Skeletal muscle satellite cell (primary cell): Measurements from ENCODE around the gene PCSK6.
"Not testable (repeated sequence)": the region's sequence is repeated elsewhere in the genome, so short reads cannot be mapped to it uniquely, and the experiment has no call there.

Source experiments
- H3K27me3 ChIP-seq: 2 replicates; pipeline ENCODE4 v1.7.0; 2013; ENCODE audit warnings: low read length; ENCODE audit not compliant: control insufficient read depth, insufficient read depth
- H3K36me3 ChIP-seq: 2 replicates; pipeline ENCODE4 v1.7.0; 2013; ENCODE audit warnings: mild to moderate bottlenecking, control low read depth, low read length; ENCODE audit not compliant: insufficient read depth
- H3K4me1 ChIP-seq: 2 replicates; pipeline ENCODE4 v1.7.0; 2013; ENCODE audit warnings: low read length; ENCODE audit not compliant: control insufficient read depth, insufficient read depth
- H3K4me2 ChIP-seq: 2 replicates; pipeline ENCODE4 v1.7.0; 2013; ENCODE audit warnings: mild to moderate bottlenecking, low read length
- H3K4me3 ChIP-seq: 2 replicates; pipeline ENCODE4 v1.7.0; 2013; ENCODE audit warnings: low read length
- H3K9ac ChIP-seq: 2 replicates; pipeline ENCODE4 v1.7.0; 2013; ENCODE audit warnings: mild to moderate bottlenecking, low read depth, low read length, moderate library complexity
- H3K9me3 ChIP-seq: replicated peaks from 2 replicates; pipeline ENCODE4 v1.7.0; 2013; ENCODE audit warnings: mild to moderate bottlenecking, control low read depth, low read length

The PCSK6 gene

GRCh38 chr15:101476756-101477155, 12.8 kb downstream of the PCSK6 start:
- Histone ChIP-seq H3K4me2 (no peak overlapping the region), H3K36me3 (no peaks in the 10 kb centered on the region), H3K9me3 (no peaks in the 10 kb centered on the region), H3K4me3 (no peak overlapping the region), H3K27me3 (peaks cover 10% of the 10 kb centered on the region), H3K9ac (no peak overlapping the region), H3K4me1 (no peaks in the 10 kb centered on the region)

DNA sequence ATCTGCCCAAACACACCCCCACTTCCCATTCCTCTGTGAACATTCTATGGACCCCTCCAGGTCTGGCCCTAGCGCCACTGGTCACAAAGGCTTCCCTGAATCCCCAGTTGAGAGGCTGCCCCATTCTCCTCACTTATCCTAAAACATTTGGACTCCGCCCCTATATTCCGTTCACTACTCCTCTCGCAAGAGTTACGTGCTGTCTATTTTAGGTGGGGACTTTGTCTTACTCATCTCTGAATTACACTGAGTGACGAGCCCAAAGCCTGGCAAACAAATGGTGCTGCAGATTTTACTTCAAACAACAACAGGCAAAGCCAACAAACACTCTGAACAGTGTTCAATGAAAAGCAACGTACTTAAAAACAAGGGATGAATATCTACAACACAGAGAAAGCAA, 14.5 kb downstream of the PCSK6 start:
- H3K27me3 ChIP-seq, result peaks cover 19% of the 10 kb centered on the region
- H3K4me1 ChIP-seq, result no peaks in the 10 kb centered on the region
- no peak overlapping the region for H3K9ac ChIP-seq
- no peaks in the 10 kb centered on the region for H3K9me3 ChIP-seq
- no peaks in the 10 kb centered on the region for H3K36me3 ChIP-seq
- H3K4me2 ChIP-seq, result no peak overlapping the region
- no peak overlapping the region for H3K4me3 ChIP-seq

DNA sequence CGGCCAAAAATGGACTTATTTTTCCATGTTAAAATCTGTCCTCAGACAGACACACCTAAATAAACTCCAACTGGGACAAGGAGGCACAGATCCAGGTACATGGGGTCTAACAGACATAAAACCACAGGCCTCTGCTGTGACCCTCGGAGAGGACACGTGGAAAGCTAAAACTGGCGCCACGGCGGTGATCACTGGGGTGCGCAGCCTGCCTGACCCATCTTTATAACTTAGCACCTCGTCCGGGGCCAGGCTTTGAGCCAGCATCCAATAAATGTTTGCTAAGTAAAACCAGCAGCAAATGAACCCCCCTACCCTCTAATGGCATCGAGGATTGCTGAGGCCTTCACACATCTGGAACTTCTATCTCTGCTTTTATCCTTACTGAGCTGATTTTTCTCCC, 15.3 kb downstream of the PCSK6 start:
- peaks cover 27% of the 10 kb centered on the region for H3K27me3 ChIP-seq
- no peaks in the 10 kb centered on the region for H3K4me1 ChIP-seq
- no peaks in the 10 kb centered on the region for H3K36me3 ChIP-seq
- no peak overlapping the region for H3K4me3 ChIP-seq
- no peak overlapping the region for H3K4me2 ChIP-seq
- H3K9ac ChIP-seq, result no peak overlapping the region
- no peaks in the 10 kb centered on the region for H3K9me3 ChIP-seq

DNA sequence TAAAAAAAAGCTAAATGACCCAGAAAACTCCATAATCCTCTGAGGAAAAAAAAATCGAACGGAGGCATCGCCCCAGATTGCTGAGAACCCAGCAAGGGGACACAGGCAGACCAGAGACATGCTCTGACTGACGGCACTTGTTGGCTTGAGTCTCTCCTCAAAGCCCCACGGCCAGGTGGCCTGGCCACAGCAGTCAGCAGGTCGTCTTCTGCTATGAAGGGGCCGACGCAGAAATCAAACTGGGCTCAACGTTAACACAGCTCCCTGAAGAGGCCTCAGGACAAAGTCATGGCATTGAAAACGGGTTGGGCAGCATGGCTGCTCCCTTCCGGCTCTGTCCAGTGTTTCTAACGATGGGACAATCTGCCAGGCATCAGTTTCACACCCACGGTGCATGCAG, 17.5 kb downstream of the PCSK6 start:
- H3K4me3 ChIP-seq, result no peak overlapping the region
- H3K4me2 ChIP-seq, result no peak overlapping the region
- H3K9me3 ChIP-seq, result no peaks in the 10 kb centered on the region
- H3K9ac ChIP-seq, result no peak overlapping the region
- no peaks in the 10 kb centered on the region for H3K36me3 ChIP-seq
- no peaks in the 10 kb centered on the region for H3K4me1 ChIP-seq
- peaks cover 34% of the 10 kb centered on the region for H3K27me3 ChIP-seq

DNA sequence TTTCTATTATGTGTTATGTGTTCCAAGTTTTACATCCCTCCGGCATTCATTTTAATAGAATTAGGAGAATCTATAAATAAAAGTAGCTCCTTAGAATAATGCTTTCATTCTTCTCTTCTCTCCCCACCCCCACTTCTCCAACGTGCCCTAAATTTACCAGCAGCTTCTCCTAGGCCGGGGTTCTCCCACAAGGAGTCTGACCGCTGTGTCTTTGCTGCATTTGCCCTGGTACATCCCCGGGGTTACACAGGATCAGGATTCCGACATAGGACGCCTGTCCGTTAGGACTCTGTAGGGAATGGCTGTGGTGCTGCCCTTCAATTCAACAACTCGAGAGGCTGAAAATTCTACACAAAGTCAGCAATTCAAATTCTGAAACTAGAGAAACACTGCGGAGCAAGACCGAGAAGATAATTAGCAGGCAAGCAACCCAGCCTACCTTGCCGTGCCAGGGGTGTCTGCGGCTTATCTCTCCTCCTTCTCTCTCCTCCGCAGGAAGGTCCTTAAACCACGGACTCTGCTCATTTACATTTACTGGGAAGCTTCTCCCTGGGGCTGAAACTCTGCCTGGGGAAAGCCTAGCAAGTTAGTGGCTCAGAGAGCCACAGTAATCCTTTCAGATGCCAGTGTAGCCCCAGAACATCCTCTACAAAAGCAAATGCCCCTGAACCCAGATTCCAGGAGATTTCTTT, 18.8 kb downstream of the PCSK6 start:
- Histone ChIP-seq H3K36me3 (no peaks in the 10 kb centered on the region), H3K4me2 (no peak overlapping the region), H3K4me1 (no peaks in the 10 kb centered on the region), H3K27me3 (peaks cover 34% of the 10 kb centered on the region), H3K9me3 (no peaks in the 10 kb centered on the region), H3K4me3 (no peak overlapping the region), H3K9ac (no peak overlapping the region)

DNA sequence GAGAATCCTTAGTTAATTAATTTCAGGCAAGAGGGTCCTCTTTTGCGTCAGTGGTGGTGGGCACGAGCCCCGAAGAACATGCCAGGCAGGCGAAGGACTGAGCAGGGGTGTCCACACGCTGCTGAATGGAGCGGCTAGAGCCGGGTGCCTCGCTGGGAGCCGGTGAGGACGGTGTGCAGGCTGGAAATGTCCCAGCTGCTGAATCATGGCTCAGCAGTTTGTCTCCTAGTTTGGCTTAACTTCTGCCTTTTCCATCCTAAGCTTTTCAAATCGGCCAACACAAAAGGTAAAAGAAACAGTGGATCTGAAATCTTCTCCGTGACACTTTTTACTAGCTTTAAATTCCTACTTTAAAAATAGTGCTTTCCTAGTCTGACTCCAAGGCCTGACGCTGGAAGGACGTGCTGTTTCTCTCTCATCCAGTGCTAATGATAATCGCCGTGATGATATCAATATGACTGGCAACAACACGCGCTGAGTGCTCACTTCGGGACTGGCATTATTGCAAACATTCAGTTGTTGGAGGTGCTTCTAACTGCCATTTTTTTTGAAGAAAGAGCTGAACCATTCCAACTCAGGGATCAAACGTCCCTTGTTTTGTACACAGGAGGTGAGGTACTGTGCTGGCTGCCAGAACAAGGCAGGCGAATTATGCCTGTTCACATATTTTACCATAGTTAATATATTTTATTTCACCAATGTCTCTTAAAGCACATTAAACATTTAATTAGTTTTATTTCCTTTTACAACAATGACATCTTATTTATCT, 19.8 kb downstream of the PCSK6 start:
- Histone ChIP-seq H3K9me3 (no peaks in the 10 kb centered on the region), H3K4me1 (no peaks in the 10 kb centered on the region), H3K4me2 (no peak overlapping the region), H3K4me3 (no peak overlapping the region), H3K9ac (no peak overlapping the region), H3K27me3 (peaks cover 34% of the 10 kb centered on the region), H3K36me3 (no peaks in the 10 kb centered on the region)

DNA sequence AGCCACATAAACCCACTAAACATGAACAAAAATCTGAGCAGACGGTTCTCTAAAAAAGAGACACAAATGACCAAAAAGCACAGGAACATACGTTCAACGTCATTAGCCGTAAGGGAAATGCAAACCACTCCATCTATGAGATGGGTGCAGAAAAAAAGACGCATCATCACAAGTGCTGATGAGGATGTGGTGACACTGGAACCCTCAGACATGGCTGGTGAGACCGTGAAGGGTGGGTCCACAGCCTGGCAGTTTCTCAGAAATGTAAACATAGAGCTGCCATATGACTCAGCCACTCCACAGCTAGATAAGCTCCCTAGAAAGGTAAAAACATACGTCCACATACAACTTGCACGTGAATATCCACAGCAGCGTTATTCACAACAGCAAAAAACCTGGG, 23.3 kb downstream of the PCSK6 start:
- no peaks in the 10 kb centered on the region for H3K4me1 ChIP-seq
- no peaks in the 10 kb centered on the region for H3K36me3 ChIP-seq
- no peak overlapping the region for H3K4me2 ChIP-seq
- no peaks in the 10 kb centered on the region for H3K9me3 ChIP-seq
- H3K9ac ChIP-seq, result no peak overlapping the region
- H3K27me3 ChIP-seq, result peaks cover 23% of the 10 kb centered on the region
- no peak overlapping the region for H3K4me3 ChIP-seq

DNA sequence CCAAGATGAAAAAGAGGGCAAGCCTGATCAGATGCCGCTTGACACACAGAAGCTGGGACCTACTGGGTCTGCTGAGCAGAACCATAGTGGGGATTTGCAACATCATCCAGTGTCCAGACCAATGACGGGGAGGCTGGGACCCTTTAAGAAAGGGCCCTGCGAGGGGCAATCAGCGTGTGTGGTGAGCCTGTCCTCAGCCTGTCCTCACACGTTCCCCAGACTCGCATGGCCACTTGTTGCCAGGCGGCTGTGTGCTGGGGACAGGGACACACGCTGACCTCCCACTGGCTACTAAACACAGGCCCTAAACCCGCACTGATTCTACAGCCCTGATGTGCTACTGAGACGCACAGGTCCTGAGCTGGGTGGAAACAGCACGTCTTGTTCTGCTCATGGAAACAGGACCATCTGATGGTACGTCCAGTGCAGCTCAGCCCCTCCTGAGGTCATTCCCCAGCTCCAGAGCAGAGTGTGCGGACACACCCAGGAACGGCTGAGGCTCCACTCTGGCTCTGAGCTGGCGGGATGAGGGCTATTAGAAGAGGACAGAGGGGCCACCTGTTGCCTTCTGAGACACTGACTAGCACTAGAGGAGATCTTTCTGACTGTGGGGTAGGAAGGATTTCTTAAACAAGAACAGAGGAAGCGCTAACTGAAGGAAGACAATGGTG, 24.4 kb downstream of the PCSK6 start:
- Histone ChIP-seq H3K36me3 (no peaks in the 10 kb centered on the region), H3K27me3 (peaks cover 19% of the 10 kb centered on the region), H3K4me3 (no peak overlapping the region), H3K9ac (no peak overlapping the region), H3K4me2 (no peak overlapping the region), H3K4me1 (no peaks in the 10 kb centered on the region), H3K9me3 (no peaks in the 10 kb centered on the region)

- Histone ChIP-seq H3K36me3 (no peaks in the 10 kb centered on the region), H3K4me1 (no peaks in the 10 kb centered on the region), H3K9ac (no peak overlapping the region), H3K27me3 (peaks cover 13% of the 10 kb centered on the region), H3K4me2 (no peak overlapping the region), H3K9me3 (no peaks in the 10 kb centered on the region), H3K4me3 (no peak overlapping the region)
Measured at GRCh38 chr15:101464256-101464998, 25.1 kb downstream of the PCSK6 start.

GRCh38 chr15:101463696-101464095, 25.8 kb downstream of the PCSK6 start:
- H3K9ac ChIP-seq, H3K4me1 ChIP-seq, H3K27me3 ChIP-seq, H3K36me3 ChIP-seq, H3K4me3 ChIP-seq, H3K9me3 ChIP-seq, H3K4me2 ChIP-seq: not testable (repeated sequence)

DNA sequence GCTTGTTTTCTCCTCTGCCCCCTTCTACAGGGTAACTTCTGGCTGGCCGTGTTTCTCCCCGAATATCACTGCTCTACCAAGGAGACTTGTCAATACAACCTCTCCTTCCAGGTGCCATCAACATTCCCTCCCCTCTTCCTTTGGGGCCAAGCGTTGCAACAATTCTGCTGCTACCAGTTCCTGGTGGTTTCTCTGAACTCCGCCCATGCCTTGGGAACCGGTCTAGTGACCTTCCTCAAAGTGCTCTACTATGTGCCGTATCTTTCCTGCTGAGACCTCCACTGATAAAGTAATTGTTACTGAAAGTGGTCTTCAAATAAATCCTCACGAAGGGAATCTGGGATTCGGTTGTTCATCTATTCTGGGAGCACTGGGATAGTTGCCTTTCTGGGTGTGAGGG, 26.2 kb downstream of the PCSK6 start:
- H3K4me3 ChIP-seq, result no peak overlapping the region
- no peak overlapping the region for H3K9ac ChIP-seq
- no peak overlapping the region for H3K4me2 ChIP-seq
- no peaks in the 10 kb centered on the region for H3K4me1 ChIP-seq
- no peaks in the 10 kb centered on the region for H3K36me3 ChIP-seq
- no peaks in the 10 kb centered on the region for H3K9me3 ChIP-seq
- peaks cover 7% of the 10 kb centered on the region for H3K27me3 ChIP-seq
